Measurements from ENCODE around the gene PATZ1.

The PATZ1 gene

GRCh38 chr22:31281733-31282132 lies 64.4 kb downstream of the PATZ1 start:
- no peak for DNase-seq

- no peak for DNase-seq
Observed at GRCh38 chr22:31279821-31280505, 66.2 kb downstream of the PATZ1 start.

GRCh38 chr22:31279327-31279669 lies 66.8 kb downstream of the PATZ1 start:
- DNase-seq, result no peak

GRCh38 chr22:31278626-31279326 lies 67.4 kb downstream of the PATZ1 start:
- peak; percentile 32 for DNase-seq

GRCh38 chr22:31278151-31278621 lies 68.0 kb downstream of the PATZ1 start:
- DNase-seq, result no peak

- no peak for DNase-seq
Observed at GRCh38 chr22:31277741-31278140, 68.4 kb downstream of the PATZ1 start.

GRCh38 chr22:31276426-31277167 lies 69.5 kb downstream of the PATZ1 start:
- DNase-seq, result no peak
